ENCODE results near the gene FN3K.
"Not testable (repeated sequence)": the region's sequence is repeated elsewhere in the genome, so short reads cannot be mapped to it uniquely, and the experiment has no call there.

Gene FN3K

DNA sequence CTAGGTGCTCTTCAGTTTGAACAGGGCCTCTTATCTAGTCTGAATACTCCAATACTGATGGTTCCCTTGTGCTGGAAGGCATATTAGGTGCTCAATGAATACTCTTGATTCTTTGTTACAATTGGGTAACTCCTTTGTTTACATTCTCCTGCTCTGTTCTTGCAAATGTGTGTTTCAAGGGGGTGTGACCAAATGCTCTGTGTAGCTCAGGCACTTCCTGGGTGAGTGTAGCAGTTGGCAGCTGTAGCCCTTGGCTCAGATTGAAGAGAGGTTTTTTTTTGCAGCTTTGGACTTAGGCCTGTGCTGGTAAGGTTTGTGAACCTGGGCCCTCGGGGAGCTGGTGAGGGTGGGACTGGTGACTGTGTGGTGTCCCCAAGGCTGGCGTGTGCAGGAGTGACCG, 36.6 kb downstream of the FN3K start:
- no peak for DNase-seq

DNA sequence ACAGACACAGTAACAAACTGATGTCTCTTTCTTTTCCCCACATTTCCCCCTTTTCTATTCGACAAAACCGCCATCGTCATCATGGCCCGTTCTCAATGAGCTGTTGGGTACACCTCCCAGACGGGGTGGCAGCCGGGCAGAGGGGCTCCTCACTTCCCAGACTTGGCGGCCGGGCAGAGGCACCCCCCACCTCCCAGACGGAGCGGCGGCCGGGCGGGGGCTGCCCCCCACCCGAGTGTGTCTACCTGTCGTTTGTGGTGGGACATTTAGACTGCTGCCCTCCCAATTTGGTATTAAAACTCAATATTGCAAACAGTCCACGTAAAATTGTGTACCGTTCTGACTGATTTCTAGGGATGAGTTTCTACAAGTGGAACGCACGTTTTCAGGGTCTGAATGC, 39.0 kb downstream of the FN3K start:
- not testable (repeated sequence) for DNase-seq

DNA sequence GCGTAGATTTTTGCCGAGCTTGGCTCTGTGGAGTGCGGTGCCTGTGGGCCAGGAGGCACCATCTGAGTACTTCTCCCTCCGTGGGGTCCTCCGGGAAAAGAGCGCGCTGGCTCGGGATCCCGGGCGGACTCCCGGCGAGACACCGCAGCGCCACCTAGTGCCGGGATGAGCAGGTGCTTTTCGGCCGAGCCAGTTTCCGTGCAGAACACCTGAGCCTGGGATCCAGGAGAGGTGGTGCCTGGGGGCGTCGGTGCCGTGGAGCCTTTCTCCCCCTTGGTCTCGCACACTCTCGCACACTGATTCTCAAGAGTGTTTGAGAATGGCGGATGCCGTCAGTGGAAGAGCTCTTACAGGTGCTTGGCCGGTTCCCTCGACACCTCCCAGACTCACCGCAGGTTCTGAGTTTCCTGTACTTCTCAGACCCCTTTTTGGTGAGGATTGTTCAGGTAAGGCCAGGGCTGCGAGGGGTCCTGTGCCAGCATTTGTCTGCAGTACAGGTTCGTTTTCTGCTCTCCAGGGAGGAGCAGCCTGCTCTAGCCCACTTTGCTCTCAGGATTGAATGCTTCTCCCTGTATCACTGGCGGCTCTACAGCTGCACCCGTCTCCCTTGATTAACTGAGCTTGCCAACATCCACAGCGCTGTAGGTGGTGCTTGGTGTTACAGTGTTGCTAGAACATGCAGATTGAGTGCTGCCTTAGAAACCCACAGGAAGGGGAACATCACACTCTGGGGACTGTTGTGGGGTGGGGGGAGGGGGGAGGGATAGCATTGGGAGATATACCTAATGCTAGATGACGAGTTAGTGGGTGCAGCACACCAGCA, 39.8 kb downstream of the FN3K start:
- DNase-seq, result peak in 28 of 56 donors; percentile 13 to 71 (median 32)

DNA sequence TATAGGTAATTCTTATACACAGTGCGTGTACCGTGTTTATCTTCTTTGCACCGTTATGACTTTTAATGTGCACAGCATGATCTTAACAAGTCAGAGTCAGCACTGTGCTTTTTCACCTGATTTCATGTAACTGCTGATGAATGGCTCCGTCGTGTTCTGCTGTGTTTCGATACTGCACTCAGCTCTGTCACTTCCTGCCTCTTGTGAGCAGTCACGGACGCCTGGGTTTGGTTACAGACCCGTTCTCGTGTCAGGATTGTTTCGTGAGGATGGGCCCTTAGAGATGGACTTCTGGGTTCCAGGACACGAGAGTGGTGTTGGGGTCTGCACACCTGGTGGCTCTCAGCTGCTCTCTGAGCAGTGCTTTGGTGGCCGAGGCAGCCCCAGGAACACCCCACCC, 41.0 kb downstream of the FN3K start:
- no peak for DNase-seq

DNA sequence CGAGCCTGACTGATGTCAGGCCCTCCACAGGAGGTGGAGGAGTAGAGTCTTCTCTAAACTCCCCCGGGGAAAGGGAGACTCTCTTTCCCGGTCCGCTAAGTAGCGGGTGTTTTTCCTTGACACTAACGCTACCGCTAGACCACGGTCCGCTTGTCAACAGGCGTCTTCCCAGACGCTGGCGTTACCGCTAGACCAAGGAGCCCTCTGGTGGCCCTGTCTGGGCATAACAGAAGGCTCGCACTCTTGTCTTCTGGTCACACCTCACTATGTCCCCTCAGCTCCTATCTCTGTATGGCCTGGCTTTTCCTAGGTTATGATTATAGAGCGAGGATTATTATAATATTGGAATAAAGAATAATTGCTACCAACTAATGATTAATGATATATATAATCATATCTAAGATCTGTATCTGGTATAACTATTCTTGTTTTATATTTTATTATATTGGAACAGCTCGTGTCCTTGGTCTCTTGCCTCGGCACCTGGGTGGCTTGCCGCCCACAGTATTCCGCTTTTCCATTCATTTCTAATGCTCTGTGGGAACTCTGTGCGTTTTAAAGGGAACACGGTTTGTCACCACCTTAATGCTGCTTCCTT, 42.5 kb downstream of the FN3K start:
- DNase-seq, result peak in 1 of 56 donors; percentile 28

DNA sequence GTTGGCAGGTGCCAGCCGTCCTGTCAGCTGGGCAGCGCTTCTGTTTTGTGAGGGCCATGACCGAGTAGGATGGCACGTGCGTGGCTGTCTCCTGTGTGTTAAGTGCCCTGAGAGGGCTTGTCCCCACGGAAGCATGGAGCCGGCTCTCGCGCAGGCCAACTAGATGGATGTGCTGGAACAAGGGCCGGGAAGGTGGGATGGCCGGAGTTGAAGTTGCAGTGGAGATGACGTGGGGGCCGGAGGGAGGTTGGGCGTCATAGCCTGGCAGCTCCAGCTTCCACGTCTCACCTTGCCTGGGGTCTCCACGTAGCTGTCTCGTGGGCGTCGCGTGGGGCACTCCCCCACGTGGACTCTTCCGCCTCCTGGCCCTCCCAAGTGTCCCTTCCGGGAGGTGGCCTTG, 44.1 kb downstream of the FN3K start:
- no peak for DNase-seq

DNA sequence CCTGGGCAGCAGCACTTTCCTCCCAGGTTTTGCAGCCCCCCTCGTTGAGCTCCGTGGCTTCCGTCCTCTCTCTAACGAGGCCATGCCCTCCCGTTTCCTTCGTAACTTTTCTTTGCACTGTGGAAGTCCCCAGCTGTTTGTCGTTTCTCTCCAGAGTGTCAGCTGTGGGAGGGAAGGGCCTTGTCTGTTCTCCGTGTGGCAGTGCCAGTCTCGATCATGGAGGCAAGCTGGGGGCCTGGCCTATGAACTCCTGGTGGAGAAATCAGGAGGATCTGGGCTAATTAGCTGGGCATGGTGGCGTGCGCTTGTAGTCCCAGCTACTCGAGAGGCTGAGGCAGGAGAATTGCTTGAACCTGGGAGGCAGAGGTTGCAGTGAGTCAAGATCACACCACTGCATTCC, 44.8 kb downstream of the FN3K start:
- no peak for DNase-seq

DNA sequence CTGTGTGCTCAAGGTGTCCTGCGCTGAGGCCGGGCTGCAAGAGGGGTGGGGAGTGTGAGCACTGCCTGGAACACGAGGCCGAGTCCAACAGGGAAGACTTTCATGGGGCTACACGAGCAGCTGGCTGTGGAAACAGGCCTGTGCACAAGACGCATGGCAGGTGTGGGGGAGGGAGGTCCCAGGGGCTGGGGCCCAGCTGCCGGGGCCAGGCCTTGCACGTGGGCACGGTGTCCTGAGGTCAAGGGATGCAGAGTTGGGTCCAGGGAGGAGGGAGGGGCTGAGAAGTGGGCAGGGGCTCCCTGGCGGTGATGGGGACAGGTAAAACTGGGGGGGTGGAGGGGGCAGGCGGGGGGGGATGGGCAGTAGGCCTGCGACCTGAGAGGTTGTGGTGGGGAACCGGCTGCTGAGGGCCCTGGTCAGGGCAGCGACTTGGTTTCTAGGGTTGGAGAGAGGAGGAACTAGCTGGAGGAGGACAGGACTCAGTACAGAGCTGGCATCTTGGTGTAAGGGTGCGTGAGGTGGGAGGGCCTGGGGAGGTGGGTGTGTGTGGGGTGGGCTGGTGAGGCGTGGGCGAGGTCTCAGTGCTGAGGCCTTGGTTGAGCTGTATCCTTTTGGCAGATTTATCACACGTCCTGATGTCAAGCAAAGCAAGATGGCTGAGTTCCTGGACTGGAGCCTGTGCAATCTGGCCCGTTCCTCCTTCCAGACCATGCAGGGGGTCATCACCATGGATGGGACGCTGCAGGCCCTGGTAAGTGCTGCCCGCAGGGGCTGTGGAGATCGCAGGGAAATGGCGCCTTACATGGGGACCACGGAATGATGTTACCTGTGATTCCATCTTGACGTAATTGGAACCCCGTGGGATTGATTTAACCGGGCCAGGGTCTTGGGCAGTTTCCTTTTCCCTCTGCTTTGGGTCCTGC, 45.8 kb downstream of the FN3K start:
- no peak for DNase-seq

DNA sequence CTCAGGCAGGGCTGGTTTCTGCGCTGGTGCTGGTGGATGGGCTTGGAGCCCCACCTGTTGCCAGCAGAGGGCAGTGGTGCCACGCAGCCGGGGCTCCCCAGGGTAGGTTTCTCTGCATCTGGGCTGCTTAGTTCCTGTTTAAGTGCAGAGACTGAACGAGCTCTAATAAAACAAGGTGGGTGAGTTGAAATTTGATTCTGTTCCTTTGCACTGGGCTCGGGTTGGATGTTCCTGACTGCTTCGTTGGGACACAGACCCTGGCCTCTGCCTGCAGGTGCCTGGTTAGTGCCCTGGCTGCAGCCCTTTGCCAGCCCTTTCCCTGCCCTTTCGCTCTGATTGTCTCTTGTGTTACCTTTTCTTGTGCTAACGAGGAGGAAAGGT, 46.5 kb downstream of the FN3K start:
- peak in 49 of 56 donors; percentile 11 to 85 (median 56) for DNase-seq

DNA sequence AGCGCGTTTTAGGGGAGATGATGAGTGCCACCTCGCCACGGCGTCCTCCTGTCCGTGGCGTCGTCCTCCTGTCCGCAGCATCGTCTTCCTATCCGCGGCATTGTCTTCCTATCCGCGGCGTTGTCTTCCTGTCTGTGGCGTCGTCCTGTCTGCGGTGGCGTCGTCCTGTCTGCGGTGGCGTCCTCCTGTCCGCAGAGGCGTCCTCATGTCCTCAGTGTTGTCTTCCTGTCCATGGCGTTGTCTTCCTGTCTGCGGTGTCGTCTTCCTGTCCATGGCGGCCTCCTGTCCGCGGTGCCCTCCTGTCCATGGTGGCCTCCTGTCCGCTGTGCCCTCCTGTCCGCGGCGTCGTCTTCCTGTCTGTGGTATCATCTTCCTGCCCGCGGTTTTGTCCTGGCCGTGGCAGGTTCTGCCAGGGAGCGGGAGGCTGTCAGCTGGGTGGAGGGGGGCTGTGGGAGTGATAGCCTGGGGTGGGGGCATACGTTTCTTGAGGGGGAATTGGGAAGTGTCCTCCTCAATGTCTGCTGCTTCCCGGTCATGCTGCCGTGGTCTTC, 47.3 kb downstream of the FN3K start:
- no peak for DNase-seq

DNA sequence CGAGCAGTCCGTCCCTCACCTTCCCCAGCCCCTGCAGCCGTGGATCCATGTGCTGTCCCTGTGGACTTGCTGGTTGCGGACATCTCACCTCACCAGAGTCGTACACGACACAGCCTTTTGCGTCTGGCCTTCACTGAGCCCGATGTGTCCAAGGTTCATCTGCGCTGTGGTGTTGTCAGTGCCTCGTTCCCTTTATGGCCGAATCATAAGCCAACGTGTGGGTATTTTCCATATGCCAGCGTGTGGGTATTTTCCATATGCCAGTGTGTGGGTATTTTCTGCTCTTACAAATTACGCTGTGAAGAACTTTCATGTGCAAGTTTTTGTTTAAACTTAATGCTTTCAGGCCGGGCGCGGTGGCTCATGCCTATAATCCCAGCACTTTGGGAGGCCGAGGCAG, 48.1 kb downstream of the FN3K start:
- DNase-seq, result no peak

DNA sequence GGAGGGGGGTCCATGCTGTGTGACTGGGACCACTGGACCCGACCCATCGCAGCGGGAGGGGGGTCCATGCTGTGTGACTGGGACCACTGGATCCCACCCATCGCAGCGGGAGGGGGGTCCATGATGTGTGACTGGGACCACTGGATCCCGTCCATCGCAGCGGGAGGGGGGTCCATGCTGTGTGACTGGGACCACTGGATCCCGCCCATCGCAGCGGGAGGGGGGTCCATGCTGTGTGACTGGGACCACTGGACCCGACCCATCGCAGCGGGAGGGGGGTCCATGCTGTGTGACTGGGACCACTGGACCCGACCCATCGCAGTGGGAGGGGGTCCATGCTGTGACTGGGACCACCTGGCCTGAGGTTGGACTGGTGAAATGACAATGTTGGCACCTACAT, 50.2 kb downstream of the FN3K start:
- DNase-seq, result not testable (repeated sequence)

DNA sequence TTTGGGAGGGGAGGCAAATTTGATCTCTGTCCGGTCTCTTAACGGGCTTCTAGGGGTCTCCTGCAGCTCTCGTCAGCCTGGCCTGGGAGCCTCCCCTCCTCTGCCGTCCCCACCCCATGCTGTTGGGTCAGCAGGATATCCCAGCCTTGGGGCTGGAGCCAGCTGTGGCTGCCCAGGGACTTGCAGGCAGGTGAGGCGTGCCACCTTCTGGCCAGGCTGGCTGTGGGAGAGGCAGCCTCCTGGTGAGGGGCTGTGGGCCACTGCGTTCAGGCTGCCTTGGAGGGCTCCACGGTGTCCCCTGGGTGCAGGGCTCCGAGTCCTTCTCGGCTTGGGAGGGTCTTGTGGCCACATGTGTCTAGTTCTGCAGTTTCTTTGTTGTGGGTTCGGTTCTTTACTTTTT, 51.0 kb downstream of the FN3K start:
- no peak for DNase-seq

DNA sequence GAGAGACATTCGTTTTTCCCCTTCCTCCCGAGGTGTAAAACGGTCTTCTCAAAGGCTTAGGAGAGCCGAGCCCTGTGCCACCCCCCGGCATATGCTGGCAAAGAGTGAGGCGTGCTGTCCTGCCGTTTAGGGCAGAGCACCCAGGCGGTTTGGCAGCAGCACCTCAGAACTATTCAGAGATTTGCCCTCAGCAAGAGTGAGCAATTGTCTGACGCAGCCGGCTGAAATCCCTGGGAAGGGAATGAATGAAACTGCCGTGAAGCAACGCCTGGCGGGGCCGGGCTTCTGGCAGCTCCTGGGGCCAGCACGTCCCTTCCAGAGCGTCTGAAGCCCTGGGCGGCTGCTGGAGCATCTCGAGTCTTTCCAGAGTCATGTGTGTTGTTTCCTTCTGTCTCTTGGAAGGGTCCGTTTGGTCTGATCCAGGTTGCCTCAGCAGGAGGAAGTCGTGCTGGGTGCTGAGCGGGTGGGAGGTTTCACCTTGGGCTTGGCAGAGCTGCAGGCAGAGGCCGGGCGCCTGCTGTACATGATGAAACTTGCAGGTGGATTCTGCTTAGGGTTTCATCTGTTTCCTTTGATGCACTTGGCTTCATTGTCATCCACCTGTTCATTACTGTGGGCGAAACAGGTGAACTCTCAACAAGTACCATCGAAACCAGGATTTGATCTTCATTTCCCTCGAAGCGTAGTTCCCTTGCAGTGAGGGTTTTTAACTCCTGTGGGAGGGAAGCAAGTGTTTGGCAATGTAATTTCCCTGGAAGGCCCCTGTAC, 51.9 kb downstream of the FN3K start:
- peak in 28 of 56 donors; percentile 11 to 83 (median 44) for DNase-seq

DNA sequence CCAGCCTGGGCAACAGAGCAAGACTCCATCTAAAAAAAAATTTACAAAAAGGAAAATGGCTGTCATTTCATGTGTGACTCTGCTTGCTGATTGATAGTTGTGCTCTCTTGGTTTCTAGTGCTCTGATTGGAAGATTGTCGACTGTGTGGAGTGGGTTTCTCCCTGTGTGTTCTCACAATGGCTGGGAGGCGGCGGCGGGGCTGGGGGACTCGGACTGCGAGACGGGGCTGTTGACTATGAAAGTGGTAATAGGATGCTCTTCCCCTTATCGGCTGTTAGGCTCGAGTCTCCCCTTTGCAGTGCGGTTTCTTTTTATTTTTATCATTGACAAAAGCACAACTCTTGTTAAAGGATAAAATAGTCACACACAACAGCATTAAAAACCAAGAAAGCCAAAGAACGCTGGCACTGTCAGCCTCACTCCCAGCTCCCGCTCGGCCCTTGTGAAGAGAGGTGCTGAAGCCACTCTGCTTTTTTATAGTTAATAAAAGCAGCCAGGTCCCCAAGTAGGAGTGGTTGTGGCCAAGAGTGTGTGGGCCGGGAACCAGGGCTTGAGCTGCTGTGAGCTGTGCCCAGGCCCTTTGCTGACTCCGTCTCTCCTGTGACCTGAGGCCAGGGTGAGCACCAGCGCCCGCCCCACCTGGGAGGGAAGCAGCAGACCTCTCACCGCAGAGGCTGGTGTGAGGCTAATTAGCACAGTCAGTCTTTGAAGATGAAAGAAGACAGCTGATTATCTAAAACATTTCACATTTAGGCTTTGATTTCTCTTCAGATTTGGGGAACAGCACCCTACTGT, 53.0 kb downstream of the FN3K start:
- DNase-seq, result peak in 1 of 56 donors; percentile 33

DNA sequence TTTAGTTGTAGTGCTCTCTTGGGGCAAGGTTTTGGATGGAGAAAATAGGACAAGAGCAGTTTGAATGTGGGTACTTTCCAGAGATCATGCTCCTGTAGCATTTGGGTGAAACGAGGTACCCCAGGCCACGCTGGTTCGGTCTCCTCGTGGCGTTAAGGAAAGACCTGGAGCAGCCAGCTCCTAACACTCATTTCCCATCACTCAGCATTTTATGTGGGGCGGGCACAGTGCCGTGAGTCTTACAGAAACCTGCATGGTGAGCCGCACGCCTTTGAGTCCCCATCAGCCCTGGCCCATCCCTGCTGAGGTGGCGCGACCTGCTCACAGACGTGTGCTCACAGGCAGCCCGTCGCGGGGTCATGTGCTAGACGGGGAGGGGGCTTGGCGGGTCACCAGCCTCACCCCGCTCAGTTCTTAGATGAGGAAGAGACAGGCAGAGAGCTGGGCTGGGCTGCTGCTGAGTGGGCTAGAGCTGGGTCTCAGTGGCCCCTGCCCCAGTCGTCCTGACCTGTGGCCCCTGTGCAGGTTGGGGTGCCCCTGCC, 53.7 kb downstream of the FN3K start:
- no peak for DNase-seq

DNA sequence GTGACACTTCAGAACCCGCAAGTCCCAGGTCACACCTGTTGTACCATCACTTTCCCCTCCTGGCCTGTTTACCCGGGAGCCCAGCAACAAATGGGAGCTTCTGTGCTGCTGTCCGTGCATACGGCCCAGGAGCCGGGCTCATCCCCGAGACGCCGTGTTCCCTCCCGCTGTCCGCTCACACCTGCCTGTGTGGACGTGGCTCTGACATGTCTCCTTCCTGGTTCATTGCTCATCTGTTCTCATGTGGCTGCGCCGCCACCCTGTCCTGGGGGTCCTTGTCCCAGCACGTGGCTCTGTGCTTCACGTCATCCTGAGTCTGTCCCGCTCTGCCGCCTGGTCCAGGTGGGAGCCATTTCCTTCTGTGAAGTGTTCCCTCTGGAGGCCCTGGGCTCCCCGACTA, 54.4 kb downstream of the FN3K start:
- DNase-seq, result no peak

DNA sequence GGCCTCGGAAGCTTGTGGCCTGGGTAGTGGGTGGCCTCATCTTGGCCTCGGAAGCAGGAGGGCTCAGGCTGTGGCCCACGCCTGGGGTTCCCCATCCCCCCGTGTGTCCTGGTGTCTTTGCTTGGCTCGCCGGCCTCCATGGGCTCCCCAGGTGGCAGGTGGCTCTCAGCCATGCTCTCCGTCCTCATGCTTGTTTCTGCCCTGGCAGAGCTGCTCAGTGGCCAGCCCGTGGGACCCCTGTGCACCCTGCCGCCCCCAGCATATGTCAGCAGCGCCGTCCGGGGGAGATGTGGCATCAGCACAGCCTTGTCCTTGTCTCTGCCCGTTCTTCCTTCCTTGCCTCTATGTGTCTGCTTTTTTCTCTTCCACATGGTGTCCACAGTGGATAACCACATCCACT, 55.0 kb downstream of the FN3K start:
- DNase-seq, result no peak

DNA sequence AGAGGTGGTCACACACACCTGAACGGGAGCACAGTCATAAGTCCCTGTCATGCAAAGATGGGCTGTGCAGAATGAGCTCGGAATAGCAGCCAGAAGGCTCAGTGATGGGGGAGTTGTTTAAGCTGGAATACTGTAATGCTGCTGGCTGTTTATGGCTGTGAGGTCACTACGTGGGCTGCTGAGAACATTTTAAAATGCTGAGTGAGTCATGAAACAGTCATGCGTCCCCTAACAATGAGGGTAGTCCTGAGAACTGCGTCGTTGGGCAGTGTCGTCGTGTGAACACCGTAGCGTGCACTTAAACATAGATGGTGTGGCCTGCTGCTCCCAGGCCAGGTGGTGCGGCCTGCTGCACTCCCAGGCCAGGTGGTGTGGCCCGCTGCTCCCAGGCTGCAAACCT, 56.1 kb downstream of the FN3K start:
- DNase-seq, result peak in 9 of 56 donors; percentile 5 to 54 (median 14)
